GM19468 (cell line): ENCODE measurements around the gene PPP4R2.
"Not testable (repeated sequence)": the region's sequence is repeated elsewhere in the genome, so short reads cannot be mapped to it uniquely, and the experiment has no call there.

Experiments
- ATAC-seq: cut with Tn5 transposase; IDR thresholded peaks from one replicate; pipeline ENCODE4 v1.9.1; 2021; ENCODE audit warnings: mild to moderate bottlenecking, moderate library complexity, moderate number of reproducible peaks; ENCODE audit not compliant: unreplicated experiment; ENCODE audit errors: extremely low read depth

PPP4R2 gene

GRCh38 chr3:73061416-73061815 lies 64.8 kb downstream of the PPP4R2 start, which contains the start of gene EBLN2:
Gene EBLN2 (plus strand): TSS chr3:73061659. CDS start chr3:73062082, 423 bp downstream.
- ATAC-seq, result no peak

GRCh38 chr3:73066243-73066642 lies 69.6 kb downstream of the PPP4R2 start:
- ATAC-seq, result not testable (repeated sequence)

GRCh38 chr3:73068419-73068818 lies 71.8 kb downstream of the PPP4R2 start:
- no peak for ATAC-seq

- ATAC-seq, result no peak
Measured at GRCh38 chr3:73069187-73069586, 72.6 kb downstream of the PPP4R2 start.

- ATAC-seq, result no peak
Measured at GRCh38 chr3:73069775-73070444, 73.3 kb downstream of the PPP4R2 start.

GRCh38 chr3:73070675-73071575 lies 74.3 kb downstream of the PPP4R2 start:
- ATAC-seq, result no peak

GRCh38 chr3:73071952-73072351 lies 75.3 kb downstream of the PPP4R2 start:
- ATAC-seq, result no peak

GRCh38 chr3:73072634-73073033 lies 76.0 kb downstream of the PPP4R2 start:
- ATAC-seq, result no peak

- no peak for ATAC-seq
Measured at GRCh38 chr3:73073091-73073707, 76.6 kb downstream of the PPP4R2 start.

- ATAC-seq, result no peak
Measured at GRCh38 chr3:73074781-73075180, 78.2 kb downstream of the PPP4R2 start.

GRCh38 chr3:73080216-73080966 lies 83.8 kb downstream of the PPP4R2 start:
- no peak for ATAC-seq

- ATAC-seq, result no peak
Measured at GRCh38 chr3:73081140-73081539, 84.5 kb downstream of the PPP4R2 start.

- no peak for ATAC-seq
Measured at GRCh38 chr3:73084170-73084569, 87.6 kb downstream of the PPP4R2 start.

- no peak for ATAC-seq
Measured at GRCh38 chr3:73086071-73086494, 89.5 kb downstream of the PPP4R2 start.

- no peak for ATAC-seq
Measured at GRCh38 chr3:73094129-73094528, 97.5 kb downstream of the PPP4R2 start.

- no peak for ATAC-seq
Measured at GRCh38 chr3:73094951-73095350, 98.3 kb downstream of the PPP4R2 start.

- no peak for ATAC-seq
Measured at GRCh38 chr3:73096169-73096568, 99.6 kb downstream of the PPP4R2 start.

GRCh38 chr3:73098026-73098425 lies 101.4 kb downstream of the PPP4R2 start:
- ATAC-seq, result no peak

- ATAC-seq, result no peak
Measured at GRCh38 chr3:73098873-73099272, 102.3 kb downstream of the PPP4R2 start.
